PFSK-1 (cell line): ENCODE data around the gene CCDC87.

ENCODE experiments used
- FOXP2 ChIP-seq: optimal IDR thresholded peaks from 2 replicates; pipeline ENCODE3; 2011; ENCODE audit warnings: borderline replicate concordance, control low read depth, inconsistent platforms; ENCODE audit not compliant: insufficient read depth; ENCODE audit errors: extremely low read length, extremely low read depth
- POLR2AphosphoS5 ChIP-seq: IDR thresholded peaks from 2 replicates; pipeline ENCODE4 v1.6.1; 2012; ENCODE audit warnings: low read depth, mild to moderate bottlenecking, control low read depth, low read length, moderate library complexity
- REST ChIP-seq, 2 experiments: IDR thresholded peaks; 2 replicates each; pipeline versions ENCODE4 v1.6.1 to v1.8.0; 2011 to 2012; ENCODE audit warnings: low read depth in 2 of 2, low read length in 2 of 2, control low read depth in 1 of 2, inconsistent platforms in 1 of 2, mild to moderate bottlenecking in 1 of 2, moderate library complexity in 1 of 2; ENCODE audit not compliant: insufficient read depth in 1 of 2
- SIN3A ChIP-seq: IDR thresholded peaks from 2 replicates; pipeline ENCODE4 v1.6.1; 2012; ENCODE audit warnings: mild to moderate bottlenecking, low read length, moderate library complexity, borderline replicate concordance; ENCODE audit not compliant: insufficient read depth
- TAF1 ChIP-seq: IDR thresholded peaks from 2 replicates; pipeline ENCODE4 v1.6.1; 2012; ENCODE audit warnings: low read length, control low read depth, borderline replicate concordance; ENCODE audit not compliant: insufficient read depth

The CCDC87 gene

GRCh38 chr11:66570850-66571180 lies 22.0 kb downstream of the CCDC87 start:
- TF ChIP-seq SIN3A (no peak), REST (IDR thresholded peaks at IDR 0.05; ENCODE audit: insufficient read depth in 1 of 2, low read depth in 2 of 2, low read length in 2 of 2) (no peak), POLR2AphosphoS5 (no peak), FOXP2 (no peak), TAF1 (no peak)

GRCh38 chr11:66570079-66570849 lies 22.6 kb downstream of the CCDC87 start:
- TF ChIP-seq REST (IDR thresholded peaks at IDR 0.05; ENCODE audit: insufficient read depth in 1 of 2, low read depth in 2 of 2, low read length in 2 of 2), result no peak
- TF ChIP-seq SIN3A, result no peak
- TF ChIP-seq FOXP2, result no peak
- TF ChIP-seq TAF1, result no peak

- TF ChIP-seq SIN3A (no peak), POLR2AphosphoS5 (no peak), FOXP2 (no peak)
These were observed 23.8 kb downstream of the CCDC87 start for GRCh38 chr11:66569076-66569475.

- TF ChIP-seq POLR2AphosphoS5, result no peak
- no peak for TF ChIP-seq REST (IDR thresholded peaks at IDR 0.05; ENCODE audit: insufficient read depth in 1 of 2, low read depth in 2 of 2, low read length in 2 of 2)
- no peak for TF ChIP-seq TAF1
- TF ChIP-seq SIN3A, result no peak
- TF ChIP-seq FOXP2, result no peak
These were observed 24.5 kb downstream of the CCDC87 start, which contains the start of gene CTSF for GRCh38 chr11:66568124-66568916. CTSF (minus strand) TSS chr11:66568606; CDS start chr11:66568486, 120 bp downstream.

GRCh38 chr11:66567787-66568123 lies 25.1 kb downstream of the CCDC87 start:
- no peak for TF ChIP-seq POLR2AphosphoS5
- no peak for TF ChIP-seq TAF1
- TF ChIP-seq SIN3A, result no peak
- TF ChIP-seq REST (IDR thresholded peaks at IDR 0.05; ENCODE audit: insufficient read depth in 1 of 2, low read depth in 2 of 2, low read length in 2 of 2), result no peak
- no peak for TF ChIP-seq FOXP2
